HG03565 (cell line): ENCODE data around the gene SPTAN1.

ENCODE experiments used
- ATAC-seq: cut with Tn5 transposase; IDR thresholded peaks from one replicate; pipeline ENCODE4 v1.9.1; 2021; ENCODE audit warnings: mild to moderate bottlenecking, moderate library complexity; ENCODE audit not compliant: unreplicated experiment

SPTAN1 gene

GRCh38 chr9:128595471-128595870, 43.1 kb downstream of the SPTAN1 start:
- ATAC-seq, result no peak

DNA sequence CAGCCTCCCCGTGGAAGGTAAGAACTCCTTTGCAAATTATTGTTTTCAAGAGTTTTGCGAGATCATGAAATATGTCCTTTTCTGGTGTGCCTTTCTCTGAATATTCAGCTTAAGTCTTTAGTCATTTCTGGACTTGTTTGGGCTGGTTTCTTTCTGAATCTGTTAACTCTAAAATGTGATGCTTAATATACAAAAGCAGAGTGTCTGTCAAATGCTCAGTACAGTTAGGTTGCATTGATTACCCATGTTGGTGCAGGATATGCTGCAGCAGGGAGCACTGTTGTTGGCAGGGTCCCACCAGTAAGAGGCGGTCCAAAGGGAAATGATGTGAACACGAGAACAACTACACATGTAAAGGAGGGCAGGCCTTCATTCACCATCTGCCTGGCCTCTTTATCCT, 47.7 kb downstream of the SPTAN1 start:
- ATAC-seq, result no peak

DNA sequence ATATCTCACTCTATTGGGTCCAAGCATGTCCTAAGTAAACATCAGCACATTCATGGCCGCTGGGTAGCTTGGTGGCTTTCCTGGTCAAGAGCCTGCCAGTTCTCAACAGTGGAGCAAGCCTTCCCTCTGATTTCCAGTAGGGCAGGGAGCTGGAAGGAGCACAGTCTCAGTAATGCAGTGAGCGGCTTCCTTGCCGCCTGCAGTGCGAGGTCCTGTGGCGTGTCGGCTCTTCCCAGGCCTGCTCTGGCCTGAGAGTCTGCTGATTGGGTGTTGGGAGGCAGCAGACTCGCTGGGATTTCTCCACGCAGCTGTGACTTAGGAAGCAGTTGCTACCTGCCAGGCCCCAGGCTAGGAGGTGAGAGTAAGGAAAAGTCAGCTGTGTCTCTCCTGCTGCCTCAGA, 51.3 kb downstream of the SPTAN1 start:
- no peak for ATAC-seq

DNA sequence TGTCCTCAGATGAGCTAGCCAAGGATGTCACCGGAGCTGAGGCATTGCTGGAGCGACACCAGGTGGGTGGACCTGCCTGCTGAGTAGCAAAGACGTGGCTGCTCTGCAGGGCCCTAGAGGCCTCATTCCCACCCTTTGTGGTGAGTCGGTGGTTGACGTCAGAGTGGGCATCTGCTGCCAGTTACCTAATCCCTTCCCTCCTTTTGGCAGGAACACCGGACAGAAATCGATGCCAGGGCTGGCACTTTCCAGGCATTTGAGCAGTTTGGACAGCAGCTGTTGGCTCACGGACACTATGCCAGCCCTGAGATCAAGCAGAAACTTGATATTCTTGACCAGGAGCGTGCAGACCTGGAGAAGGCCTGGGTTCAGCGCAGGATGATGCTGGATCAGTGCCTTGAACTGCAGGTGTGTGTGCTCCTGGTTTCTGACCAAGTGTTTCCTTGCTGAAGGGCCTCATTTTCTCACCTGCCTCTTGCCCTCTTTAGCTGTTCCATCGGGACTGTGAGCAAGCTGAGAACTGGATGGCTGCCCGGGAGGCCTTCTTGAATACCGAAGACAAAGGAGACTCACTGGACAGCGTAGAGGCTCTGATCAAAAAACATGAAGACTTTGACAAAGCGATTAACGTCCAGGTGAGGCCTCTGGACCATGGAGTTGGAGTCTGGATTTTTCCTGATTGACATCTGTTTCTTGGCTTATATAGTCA, 55.4 kb downstream of the SPTAN1 start:
- no peak for ATAC-seq

DNA sequence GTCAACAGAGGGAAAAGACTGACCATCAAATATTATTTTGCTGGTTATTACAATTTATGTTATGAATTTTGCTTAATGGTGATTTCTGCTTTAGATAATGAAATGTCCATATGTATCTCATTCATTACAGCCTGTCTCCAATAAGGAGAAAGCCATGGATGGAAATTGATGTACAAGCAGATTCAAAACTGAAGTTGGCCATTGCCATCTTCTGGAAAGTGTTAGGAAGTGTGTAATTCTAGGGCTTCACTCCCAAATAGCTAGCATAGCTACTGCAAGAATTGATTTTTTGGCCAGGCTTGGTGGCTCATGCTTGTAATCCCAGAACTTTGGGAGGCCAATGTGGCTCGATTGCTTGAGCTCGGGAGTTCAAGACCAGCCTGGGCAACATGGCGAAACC, 58.5 kb downstream of the SPTAN1 start:
- ATAC-seq, result no peak

DNA sequence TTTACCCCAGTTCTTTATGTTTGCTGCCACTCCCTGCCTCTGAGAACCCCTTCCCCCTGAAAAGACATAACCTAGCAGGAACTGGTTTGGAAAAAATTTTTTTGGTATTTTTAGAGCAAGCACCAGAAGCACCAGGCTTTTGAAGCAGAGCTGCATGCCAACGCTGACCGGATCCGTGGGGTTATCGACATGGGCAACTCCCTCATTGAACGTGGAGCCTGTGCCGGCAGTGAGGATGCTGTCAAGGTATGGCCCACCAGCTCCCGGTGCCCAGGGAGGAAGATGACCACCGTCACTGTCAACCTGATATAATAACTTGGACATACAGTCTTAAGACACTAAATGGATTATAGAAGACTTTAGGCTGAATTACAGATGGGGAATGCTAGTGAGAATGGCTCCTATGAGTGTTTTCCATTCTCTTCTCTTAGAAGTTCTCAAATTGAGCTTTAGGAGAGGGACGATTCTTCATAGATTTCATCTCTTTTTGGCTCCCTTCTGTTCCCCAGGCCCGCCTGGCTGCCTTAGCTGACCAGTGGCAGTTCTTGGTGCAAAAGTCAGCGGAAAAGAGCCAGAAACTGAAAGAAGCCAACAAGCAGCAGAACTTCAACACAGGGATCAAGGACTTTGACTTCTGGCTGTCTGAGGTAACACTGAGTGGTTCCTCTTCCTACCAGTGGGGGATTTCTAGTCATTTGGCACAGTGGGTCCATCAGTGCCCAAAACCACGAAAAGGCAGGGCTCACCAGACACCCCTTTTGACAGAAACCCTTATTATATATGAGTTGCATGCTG, 59.4 kb downstream of the SPTAN1 start:
- ATAC-seq, result no peak

GRCh38 chr9:128614728-128615127, 62.3 kb downstream of the SPTAN1 start:
- no peak for ATAC-seq

- no peak for ATAC-seq
Measured at GRCh38 chr9:128615571-128615970, 63.2 kb downstream of the SPTAN1 start.

DNA sequence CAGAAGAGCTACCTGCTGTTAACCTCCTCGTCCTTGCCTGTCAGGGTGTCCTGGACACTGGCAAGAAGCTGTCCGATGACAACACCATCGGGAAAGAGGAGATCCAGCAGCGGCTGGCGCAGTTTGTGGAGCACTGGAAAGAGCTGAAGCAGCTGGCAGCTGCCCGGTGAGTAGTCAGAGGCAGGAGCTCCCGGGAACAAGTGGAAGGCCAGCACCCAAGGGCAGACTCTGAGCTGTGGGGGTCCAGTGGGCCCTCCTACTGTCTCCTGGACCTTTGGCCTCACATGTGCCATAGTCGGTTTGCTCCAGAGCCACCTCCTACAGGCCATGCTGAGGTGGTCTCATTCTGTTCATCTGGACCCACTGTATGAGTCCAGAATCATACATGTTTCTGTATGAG, 65.6 kb downstream of the SPTAN1 start:
- no peak for ATAC-seq

DNA sequence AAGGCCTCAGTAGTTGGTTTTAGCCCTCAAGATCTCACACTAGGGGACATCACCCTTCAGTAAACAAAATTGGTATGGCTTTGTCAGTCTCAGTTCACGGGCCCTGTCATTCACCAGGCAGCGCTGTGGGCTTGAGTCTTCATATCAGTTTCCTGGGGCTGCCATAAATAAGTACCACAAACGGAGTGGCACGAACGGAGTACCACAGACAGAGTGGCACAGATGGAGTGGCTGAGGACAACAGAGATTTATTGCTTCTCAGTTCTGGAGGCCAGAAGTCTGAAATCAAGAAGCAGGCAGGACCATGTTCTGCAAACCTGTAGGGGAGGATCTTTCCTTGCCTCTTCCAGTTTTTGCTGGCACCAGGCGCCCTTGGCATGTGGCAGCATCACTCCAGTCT, 66.7 kb downstream of the SPTAN1 start:
- ATAC-seq, result no peak

DNA sequence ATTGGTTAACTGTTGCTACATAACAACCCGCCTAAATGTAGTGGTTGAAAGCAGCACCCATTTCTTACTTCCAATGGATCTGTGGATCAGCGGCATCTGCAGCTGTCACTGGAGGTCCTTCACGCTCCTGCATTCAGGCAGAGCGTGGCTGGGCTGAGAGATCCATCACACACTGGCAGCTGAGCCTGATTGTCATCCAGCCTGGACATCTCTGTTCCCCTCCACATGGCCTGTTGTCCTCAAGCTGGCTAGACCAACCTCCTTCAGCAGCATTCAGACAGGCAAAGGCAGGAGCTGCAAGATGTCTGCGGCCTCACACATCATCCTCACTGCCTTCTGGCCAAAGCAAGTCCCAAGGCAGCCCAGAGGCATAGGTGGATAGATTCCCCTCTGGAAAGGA, 67.4 kb downstream of the SPTAN1 start:
- no peak for ATAC-seq

DNA sequence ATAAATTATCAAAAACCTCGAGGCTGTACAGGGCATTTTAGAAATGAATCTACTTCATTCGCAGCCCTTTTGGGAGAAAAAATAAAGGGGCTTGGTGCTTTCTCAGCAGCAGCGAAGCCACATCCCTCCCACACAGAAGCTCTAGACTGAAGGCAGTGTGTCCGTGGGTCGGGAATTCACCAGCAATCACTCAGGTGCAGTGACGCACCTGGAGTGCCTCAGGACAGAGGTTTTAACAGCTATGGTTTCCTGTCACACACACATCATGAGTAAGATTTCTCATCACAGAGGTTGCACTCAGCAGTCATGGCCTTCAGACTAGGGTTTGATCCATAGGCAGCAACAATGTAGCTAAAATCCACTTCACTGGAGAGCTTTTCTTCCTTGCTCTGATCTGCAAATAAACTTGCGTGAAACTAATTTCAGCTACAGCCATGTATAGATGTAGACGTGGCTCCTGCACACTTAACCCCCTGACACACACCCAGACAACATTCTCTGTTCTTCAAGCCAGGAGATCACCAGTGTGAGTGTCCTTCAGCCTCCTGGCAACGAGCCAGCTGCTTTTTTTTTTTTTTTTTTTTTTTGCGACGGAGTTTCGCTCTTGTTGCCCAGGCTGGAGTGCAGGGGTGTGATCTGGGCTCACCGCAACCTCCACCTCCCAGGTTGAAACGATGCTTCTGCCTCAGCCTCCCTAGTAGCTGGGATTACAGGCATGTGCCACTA, 69.5 kb downstream of the SPTAN1 start:
- ATAC-seq, result no peak

- no peak for ATAC-seq
Measured at GRCh38 chr9:128624566-128624965, 72.2 kb downstream of the SPTAN1 start.

- ATAC-seq, result no peak
Measured at GRCh38 chr9:128625391-128626146, 73.2 kb downstream of the SPTAN1 start.

- no peak for ATAC-seq
Measured at GRCh38 chr9:128626181-128626580, 73.8 kb downstream of the SPTAN1 start.

GRCh38 chr9:128627127-128627715, 74.8 kb downstream of the SPTAN1 start:
- no peak for ATAC-seq

- no peak for ATAC-seq
Measured at GRCh38 chr9:128627906-128628305, 75.5 kb downstream of the SPTAN1 start.

DNA sequence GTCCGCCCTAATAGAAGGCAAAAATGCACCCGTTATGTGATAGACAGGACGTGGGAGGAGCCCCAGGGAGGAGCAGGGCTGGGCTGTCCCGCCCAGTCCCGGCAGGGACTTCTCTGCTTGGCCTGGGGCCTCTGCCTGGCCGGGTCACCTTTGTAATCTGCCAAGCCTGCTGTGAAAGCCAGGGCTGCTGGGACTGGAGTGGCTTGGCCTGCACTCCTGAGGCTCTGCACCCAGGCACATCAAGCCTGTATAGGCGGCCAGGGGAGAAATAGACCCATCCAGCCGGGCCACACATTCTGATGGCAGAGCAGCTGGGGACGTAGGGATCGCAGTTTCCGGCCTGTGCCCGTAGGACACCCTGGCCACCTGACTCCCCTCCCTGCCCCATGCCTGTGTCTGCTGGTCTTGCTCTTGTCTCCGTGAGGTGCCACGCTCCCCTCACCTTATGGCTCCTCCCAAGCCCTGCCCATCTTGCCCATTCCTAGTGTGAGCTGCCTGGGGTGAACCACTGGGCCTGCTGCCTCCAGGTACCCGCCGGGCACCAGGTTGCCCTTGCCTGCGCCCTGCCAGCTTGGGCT, 76.2 kb downstream of the SPTAN1 start:
- no peak for ATAC-seq

- no peak for ATAC-seq
Measured at GRCh38 chr9:128629136-128629535, 76.7 kb downstream of the SPTAN1 start.

DNA sequence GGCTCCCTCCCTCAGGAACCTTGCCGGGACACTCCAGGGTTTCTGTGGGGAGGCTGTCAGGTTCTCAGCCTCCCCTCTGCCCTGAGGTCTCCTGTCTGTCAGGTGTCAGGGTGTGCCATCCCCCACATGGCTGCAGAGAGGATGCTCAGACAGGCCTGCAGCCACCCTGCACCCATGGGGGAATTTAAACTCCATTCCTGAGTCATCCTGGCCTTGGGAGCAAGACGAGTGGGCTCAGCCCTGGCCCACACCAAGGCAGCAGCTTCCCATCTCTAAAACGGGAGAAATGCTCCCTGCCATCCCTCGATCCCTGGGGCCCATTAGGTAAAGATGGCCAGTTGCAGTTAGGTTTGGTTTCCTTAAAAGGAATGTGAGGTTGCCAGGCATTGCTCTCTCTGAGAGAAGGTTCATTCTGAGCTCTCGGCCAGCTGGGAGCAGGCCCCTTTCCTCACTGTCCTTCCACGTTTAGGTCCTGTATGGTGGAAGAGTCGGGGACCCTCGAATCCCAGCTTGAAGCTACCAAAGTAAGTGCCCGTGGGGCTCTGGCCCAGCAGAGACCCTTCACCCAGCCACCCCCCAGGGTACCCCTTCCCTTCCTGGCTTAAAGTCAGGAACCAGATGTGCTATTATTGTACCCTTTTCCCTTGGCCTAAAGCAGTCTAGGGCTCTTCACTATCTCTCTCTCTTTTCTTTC, 77.6 kb downstream of the SPTAN1 start:
- no peak for ATAC-seq
